HG02610 (cell line): ENCODE results near the gene LRFN2.

Experiments
- ATAC-seq: cut with Tn5 transposase; IDR thresholded peaks from one replicate; pipeline ENCODE4 v1.9.1; 2021; ENCODE audit warnings: mild to moderate bottlenecking, moderate library complexity; ENCODE audit not compliant: unreplicated experiment

LRFN2 gene

DNA sequence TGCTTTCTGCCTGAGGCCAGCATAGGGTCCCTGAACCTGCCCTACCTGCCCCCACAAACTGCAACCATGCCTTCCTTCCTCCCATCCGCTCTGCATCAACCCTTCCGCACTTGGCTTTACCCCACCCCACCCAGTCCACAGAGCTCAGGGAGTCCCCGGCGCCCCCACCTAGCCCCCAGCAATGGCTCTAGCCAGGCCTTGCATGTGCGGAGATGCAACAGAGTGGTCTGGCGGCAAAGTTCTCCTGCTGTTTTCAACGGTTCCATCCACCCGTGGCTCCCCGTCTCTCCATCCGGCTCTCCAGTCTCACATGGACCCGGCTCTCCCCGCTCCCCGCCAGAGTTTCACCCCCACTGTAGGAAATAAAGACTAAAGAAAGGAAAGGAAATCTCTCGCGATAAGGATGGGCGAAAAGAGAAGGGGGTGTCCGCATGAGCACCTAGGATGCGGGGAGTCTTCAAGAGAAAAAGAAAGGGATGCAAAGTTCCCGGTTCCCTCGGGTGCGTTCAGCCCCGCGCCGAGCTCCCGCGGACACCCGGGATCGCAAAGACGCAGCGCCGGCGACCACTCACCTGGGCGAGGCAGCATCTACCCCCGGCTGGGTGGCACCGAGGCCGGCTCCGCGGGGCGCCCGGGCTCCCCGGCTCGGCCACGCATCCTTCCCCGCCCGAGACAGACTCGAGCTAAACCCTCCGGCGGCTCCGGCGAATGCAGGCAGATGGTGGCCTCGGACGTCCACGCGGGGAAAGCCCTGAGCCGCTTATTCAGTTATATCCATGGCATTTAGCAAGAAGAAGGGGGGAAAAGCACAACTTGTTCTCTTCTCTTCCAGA lies 579 bp downstream of the LRFN2 start:
- no peak for ATAC-seq

DNA sequence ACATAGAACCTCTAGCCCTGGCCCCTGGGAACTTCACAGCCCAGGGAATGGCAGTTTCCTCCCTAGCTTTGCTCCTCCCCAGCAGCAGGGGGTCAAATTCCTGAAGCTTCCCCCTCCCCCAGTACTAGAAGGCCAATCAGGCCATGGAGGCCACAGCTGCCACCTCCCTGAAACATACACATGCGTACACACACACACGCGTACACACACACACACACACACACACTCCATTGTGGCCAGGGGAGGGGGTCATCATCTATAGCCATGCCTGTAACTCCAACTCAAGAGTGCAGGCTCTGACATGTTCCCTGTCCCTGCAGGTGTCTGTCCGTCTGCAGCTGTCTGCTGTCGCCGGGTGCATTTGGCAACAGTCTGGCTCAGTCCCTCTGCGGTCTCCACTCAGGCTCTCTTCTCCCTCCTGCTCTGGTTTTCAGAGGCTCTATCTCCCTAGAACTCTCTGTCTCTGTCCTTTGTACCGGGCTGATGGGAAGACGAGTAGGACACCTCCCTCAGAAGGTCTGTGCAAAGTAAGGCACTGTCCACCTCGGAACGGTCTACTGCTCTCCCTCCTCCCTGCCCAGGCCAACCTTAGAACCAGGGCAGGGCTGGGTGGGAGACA lies 1.4 kb downstream of the LRFN2 start:
- no peak for ATAC-seq

DNA sequence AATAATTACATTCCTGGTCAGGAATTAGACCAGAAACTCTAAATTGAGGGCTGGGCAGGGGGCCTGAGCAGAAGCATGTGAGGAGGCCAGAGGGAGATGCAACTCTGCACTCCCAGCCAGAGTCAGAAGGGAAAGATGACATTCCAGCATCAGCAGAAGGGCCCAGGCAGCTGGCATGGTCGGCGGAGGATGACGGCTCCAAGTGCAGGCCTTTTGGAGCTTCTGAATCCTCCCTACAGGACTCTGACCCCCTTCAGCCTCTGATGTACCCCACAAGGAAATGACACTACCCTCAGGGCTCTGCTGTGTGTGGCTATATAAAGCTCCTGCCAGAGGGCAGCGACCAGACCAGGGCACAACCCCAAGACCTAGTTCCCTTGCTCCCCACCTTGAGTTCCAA lies 1.9 kb downstream of the LRFN2 start:
- no peak for ATAC-seq

DNA sequence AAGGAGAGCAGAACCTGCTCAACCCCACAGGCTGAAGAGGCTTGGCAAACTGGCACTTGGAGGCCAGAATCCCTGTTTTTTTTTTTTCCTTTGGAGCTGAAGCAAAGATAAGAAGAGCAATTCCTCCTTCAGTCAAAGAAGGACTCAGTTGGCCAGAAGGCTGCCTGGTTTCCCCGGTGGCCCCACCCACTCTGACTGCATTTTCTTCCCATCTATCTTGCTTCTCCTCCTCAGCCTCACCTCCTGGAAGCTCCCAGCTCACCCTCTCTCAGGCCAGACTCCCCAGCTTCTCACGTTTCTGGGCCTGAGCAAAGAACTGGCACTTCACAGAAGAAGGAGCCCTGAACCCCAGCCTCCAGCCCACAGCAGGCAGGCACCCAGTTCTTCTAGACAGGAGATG lies 2.4 kb downstream of the LRFN2 start:
- ATAC-seq, result no peak

DNA sequence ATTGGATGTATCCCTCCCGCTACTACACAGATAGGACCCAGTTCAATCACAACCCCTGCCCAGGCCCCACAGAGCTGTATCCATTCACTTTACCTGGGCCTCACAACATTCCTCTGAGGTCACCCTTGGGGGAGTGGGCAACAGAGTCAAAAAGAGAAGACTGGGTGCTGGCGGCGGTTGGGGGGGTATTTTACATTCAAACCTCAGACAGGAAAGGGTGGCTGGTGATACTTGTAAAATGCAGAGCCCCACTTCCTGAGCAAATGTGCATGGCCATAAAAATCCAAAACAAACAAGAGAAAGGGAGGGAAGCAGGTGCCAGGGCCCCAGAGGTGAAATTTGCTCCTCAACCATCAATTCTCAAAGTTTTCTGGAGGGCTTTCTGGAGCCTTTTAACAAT lies 3.5 kb downstream of the LRFN2 start:
- no peak for ATAC-seq

DNA sequence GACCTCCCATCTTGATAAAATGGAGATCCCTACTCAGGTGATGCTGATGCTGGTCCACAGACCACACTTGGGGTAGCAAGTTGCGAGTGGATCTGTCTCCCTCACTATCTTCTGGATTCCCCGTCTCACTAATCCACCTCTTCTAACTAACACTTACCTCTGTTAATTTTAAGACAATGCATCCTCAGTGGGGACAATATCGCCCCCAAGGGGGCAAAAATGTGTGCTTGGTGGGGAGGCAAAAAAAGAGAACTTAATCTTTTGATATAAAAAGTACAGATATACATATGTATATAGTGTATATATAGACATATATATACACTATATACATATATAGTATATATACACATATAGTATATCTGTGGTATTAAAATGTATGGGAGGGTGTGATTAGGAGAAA lies 4.3 kb downstream of the LRFN2 start:
- no peak for ATAC-seq

DNA sequence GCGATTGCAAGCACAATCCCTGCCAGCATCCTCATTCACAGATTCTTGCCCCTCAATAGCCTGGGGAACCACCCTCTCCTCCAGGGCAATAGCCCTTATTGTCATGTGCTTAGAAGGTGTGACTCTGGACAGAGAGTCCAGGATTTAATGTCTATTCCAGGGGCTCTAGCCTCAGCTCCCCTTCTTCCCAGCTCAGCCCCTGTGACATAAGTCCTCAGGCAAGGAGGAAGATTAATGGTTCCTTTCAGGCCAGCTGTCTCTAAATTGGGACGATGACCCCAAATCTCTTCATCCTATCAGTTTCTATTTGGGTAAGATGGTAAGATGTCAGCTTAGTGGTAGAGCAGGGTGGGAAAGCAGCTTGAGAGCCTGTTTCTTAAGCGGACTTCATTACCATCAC lies 8.1 kb downstream of the LRFN2 start:
- ATAC-seq, result no peak

DNA sequence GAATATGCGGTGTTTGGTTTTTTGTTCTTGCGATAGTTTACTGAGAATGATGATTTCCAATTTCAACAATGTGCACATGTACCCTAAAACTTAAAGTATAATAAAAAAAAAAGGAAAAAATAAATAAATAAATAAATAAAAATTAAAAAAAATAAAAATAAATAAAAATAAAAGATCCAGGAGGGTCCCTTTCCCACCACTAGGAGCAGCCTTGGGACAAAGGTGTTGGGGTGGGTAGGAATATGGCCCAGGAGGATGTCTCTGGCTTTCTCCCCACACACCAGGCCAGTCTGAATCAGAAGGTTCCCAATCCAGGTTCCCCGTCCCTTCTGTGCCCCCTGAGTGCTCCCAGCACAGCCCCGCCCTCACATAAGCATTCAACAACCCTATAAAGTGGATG lies 9.5 kb downstream of the LRFN2 start:
- ATAC-seq, result no peak

DNA sequence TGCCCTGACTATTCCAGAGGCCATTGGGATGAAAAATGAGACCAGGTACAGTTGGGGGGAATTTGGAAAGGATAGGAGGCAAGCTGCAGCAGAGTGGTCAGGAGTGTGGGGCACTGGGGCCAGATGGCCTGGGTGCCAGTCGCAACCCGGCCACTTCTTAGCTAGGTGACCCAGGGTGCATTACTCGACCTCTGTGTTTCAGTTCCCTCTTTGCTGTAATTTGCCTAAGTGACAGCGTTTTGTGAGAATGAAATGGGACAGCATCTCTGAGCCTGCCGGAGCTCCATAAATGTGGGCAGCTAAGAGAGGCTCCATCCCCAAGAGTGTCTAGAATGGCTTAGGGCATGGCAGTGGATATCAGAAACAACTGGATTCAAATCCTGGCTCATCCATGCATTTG lies 13.9 kb downstream of the LRFN2 start:
- ATAC-seq, result no peak

DNA sequence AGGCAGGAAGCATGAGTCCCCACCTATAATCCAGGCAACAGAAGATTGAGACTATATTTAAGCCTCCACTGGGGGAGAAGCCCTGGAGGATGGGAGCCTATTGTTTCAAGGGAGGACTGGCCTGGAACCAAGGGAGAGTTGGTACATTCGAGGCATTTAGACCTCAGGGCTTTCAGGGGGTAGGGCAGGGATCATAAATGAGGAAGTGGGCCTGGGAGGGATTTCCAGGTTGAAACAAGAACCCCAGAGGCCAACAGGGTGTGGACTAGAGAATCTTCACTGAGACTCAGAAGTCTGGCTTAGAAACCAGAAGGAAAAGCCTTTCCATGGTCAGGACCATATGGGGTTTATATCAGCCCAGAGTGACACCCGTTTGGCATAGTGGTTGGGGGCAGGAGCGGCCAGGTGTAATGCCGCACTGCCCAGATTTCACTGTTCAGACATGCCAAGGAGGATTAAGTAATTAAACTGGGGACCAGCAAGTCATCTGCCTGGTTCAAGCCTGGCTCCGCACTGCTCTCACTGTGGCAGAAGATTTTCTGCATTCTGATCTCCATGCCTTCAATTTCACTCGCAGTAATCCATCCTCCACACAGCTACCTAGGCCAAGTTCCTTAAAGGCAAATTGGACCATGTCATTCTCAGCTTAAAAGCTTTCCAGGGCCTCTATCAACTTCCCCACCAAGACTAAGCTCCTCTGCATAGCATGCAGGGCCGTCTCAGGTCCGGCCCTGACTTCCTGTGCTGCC lies 17.8 kb downstream of the LRFN2 start:
- no peak for ATAC-seq

DNA sequence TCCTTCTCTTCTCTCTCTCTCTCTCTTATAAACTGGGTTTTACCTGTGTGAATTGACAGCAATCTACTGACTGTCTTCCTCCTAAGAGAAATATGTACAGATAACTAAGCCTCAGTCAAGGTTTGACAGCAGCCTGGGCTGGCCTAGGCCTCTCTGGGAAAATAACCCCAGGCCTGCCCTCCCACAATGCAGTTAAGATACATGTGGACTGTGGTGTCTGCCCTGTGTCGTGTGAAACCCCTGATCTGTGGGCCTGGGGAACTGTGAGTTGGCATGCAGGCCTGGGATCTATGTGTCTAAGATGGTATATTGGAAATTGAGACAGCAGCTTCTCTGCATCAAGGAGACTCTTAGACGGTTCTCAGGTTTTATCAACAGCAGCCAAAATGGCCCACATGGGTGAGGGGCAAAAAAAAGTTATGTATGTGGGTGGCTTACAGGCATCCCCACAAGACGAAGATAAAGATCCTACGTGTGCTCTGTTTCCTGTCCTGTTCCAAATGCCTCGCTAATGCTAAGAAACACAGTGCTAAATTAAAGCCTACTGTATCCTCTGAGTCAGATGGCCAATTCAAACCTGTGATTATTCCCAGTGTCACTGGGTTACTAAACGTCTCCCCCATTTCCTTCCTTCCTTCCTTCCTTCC lies 19.0 kb downstream of the LRFN2 start:
- no peak for ATAC-seq

DNA sequence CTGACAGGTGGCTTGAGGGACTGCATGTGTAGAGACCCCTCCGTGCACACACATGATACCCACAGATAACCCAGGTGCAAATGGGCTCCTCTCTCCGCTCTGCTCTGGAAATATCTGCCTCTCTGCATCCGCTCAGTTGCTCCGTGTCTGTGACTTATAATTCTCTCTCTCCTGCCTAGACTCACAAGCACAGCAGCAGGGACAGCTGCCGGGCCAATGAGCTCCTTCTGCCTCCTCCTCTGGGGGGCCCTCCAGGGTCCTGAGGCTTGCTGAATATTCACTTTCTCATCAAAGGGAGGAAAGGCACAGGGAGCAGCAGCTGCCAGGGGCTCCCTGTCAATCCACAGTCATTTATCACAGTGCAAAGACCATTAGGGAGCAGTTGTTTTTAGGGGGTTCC lies 24.1 kb downstream of the LRFN2 start:
- ATAC-seq, result no peak

DNA sequence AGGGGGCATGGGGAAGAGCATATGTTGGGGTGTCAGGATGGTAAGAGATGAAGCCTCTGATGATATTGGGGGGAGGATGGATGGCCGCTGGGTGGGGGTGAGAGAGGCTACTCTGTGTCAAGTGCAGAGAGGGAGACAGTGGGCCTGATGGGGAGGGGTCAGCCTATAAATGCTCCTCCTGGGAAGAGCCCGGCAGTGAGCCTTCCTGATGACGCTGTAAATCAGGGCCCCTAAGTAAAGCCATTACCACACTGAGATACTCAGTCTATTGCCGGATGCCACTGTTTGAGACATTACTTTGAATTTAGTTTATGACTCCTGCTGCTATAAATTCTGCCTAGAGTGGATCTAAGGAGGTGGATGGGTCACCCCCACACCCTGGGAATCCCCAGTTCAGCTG lies 28.1 kb downstream of the LRFN2 start:
- no peak for ATAC-seq

DNA sequence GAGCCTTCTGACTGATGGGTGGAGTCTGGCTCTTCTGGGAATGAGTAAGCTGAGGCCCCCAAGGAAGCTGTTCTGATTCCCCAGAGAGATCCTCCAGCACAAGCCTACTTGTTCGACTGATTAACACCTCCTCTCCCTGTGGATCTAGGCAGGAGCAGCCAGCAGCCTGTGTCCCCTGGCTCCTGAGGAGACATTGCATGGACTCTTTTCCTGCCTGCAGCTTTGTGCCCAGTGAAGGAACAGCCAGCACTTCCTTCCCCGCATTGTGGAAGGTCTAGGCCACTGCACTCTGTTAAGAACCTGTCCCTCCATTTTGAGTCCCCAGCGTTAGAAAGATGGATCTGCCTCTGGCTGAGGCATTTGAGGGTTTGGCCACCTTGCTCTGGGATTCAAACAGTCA lies 29.1 kb downstream of the LRFN2 start:
- ATAC-seq, result no peak

DNA sequence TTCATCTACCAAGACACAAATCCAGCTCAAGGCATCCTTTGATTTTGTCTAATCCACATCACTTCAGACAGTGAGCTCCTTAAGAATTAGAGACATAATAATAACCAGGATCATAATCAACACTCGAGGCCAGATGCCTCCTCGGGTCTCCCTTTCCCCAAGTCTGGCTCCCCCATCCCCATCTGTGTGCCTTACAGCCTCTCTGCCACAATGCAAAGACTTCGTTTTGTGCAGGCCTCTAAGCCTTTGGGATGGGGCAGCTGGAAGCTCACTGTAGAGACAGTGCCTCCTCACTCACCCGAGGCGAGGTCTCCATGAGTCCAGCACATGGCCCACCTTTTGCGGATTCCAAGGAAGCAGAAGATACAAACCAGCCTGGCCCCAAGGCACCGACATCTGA lies 30.3 kb downstream of the LRFN2 start:
- ATAC-seq, result no peak

DNA sequence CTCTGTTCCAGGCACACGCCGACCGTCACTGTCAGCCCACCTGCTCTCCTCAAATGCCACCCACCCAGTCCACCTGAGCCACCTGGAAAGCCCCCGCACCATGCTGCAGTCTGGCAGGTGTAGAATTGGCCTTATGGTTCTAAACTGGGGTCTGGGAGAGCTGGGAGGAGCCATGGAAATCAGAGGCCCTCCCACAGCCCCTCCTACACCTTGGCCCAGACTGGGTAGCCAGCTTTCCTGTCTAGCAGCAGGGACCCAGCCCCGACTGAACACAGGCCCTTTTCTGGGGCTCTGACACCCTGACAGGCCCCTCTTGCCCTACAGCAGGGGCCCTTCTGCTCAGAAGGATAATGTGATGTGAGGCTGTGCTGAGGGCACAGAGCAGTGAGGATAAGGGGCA lies 31.1 kb downstream of the LRFN2 start:
- no peak for ATAC-seq

DNA sequence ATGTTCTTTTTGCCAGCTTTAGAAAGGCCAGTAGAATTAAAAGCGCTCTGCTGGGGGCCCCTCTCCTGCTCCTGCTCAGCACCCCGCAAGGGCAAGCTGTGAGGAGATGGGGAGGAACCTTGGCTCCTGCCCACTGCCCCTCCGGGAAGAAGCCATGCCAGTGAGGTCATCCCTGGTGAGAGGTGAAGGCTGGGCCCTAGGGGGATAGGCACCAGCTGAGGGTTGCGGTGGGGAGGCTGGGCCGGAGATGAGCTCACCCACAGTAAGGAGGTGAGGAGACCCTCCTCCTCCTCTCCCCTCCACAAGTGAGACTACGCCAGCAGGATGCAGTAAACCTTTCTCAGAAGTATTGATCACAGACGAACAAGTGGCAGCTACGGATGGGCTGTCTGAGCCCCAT lies 32.1 kb downstream of the LRFN2 start:
- no peak for ATAC-seq

DNA sequence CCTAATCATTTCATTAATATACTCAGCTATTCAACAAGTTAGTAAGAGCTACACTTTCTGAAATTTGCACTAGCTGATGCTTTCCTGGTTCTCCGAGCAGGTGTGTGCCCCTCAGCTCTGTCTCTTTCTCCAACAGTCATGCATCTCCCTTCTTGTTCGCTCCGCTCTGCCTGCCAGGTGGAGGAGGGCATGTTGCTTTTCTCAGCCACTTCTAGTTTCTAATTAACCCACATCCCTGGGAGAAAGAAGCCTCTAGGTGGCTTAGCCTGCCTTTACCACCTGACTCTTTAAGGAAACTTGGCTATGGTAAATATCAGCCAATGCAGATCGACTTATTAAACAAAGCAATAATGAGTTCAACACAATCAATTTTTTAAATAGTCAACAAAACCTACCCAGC lies 34.2 kb downstream of the LRFN2 start:
- no peak for ATAC-seq

DNA sequence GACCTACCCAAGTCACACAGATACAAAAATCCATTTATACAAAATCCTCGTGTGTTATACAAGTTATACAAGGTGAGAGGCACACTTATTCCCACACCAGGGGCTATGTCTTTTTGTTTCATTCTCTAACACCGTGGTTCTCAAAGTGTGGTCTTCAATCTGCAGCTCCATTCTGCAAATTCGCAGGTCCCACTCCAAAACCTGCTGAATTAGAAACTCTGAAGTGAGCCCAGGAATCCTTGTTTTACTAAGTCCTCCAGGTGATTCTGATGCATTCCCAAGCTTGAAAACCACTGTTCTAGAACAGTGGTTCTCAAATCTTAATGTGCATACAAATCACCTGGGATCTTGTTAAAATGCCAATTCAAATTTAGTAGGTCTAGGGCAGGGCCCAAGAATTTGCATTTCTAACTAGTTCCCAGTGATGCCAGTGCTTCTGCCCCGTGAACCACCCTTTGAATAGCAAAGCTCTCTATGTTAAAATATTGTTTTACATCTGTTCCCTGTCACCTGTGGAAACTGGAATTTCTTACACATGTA lies 35.1 kb downstream of the LRFN2 start:
- no peak for ATAC-seq

DNA sequence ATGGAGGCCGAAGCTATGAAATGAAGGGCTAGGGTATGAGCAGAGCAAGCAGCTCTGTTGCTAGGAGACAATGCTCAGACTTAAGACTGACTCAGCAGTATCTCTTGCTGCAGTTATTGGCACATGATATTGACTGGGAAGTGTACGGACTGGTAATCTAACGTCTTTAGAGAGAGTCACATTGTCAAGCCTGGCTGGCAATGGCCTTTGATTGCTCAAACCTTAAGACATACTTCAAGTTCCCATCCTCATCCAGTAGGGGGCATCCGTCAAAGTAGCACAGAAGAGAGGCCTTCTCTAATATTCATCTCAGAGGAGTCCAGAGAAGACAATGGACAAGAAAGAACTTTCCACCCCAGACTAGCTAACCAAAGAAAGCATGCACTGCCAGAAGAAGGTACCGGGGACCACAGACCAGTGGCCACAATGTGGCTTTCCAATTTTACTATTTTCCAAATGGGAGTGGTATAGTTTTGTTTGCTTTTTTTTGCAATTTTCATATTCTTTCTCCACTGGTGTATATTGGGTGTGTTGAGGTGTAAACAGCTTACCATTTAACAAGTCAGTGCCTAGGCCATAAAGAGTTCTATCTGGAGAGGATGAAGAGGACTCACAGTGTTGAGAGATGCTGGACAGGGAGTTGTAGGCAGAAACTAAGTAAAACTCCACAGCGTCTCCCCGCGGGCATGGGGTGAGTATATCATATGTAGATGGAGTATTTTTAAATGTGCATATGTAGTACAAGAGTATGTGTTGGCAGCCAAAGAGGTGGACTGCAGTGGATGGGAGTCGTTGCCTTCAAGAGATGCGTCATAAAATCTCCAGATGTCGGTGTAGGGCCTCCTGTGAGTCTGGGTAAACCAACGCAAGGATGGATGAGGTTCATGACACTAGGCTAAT lies 36.7 kb downstream of the LRFN2 start:
- no peak for ATAC-seq
